Ovary (tissue), 9 donors: Measurements from ENCODE around the gene TWNK. TPM values are rescaled to one million over a fixed set of nuclear protein-coding genes. Genes with fewer than 3 reads are reported as not detected.

Experiments
- DNase-seq, 5 donors: peaks; one replicate each; pipeline ENCODE4 v3.0.0-alpha.2; 2019 to 2020
- H3K27ac ChIP-seq, 2 donors: fragments of 200-600 bp; one replicate each; pipeline versions ENCODE4 v1.5.1 to v1.8.0; 2019 to 2022
- H3K27me3 ChIP-seq: fragments of 200-600 bp; one replicate; pipeline ENCODE4 v1.8.0; 2022
- H3K36me3 ChIP-seq: fragments of 200-600 bp; sonication (generic); one replicate; pipeline ENCODE4 v1.5.1; 2019
- H3K4me1 ChIP-seq: one replicate; pipeline ENCODE4 v1.8.1; 2013; ENCODE audit warnings: mild to moderate bottlenecking, moderate library complexity; ENCODE audit not compliant: insufficient read depth
- H3K4me3 ChIP-seq: fragments of 200-600 bp; sonication (generic); one replicate; pipeline ENCODE4 v1.5.1; 2017
- H3K9me3 ChIP-seq, 2 donors: fragments of 200-600 bp in 1 of 2; sonication (generic) in 1 of 2; one replicate each; pipeline versions ENCODE4 v1.5.1 to v1.8.1; 2013 to 2019; ENCODE audit warnings: mild to moderate bottlenecking in 1 of 2, moderate library complexity in 1 of 2
- EP300 ChIP-seq: sonication (generic); formaldehyde crosslinking; IDR thresholded peaks from one replicate; pipeline ENCODE4 v1.6.1; 2017; ENCODE audit warnings: antibody characterized with exemption
- POLR2A ChIP-seq: fragments of 450-650 bp; IDR thresholded peaks from one replicate; pipeline ENCODE4 v1.6.1; 2017; ENCODE audit warnings: antibody characterized with exemption, mild to moderate bottlenecking, moderate library complexity
- WGBS, 3 donors: extraction: QIAGEN DNeasy Blood & Tissue Kit in 1 of 3; methylation state at CpG; one replicate each; pipeline versions ENCODE4 v1.1.5 to v1.1.7; 2013 to 2017; 5-methylcytosine and 5-hydroxymethylcytosine counted together
- intact Hi-C, 4 donors: fragments of 100-400 bp; cut with DNase I; formaldehyde crosslinking; loops; one replicate each; pipeline versions ENCODE4 v1.11.0 to v1.15.1; 2022 to 2023
- polyA plus RNA-seq, 2 donors: library from polyadenylated mRNA; stranded (reverse); fragments of 200-250 nt in 1 of 2; fragments of 350-450 nt in 1 of 2; fragmentation: Illumina TruSeq in 1 of 2; extraction: RNeasy Lipid Tissue Mini Kit (QIAGEN cat#74804) in 1 of 2; gene quantifications; one replicate each; pipeline ENCODE4 v1.2.3, GENCODE V29; 2013 to 2014
- total RNA-seq, 7 donors: library from RNA; depleted of rRNA in 2 of 7; stranded (reverse); fragments of >200 nt in 2 of 7; fragmentation: NEBNext Ultra II Directional in 3 of 7; extraction: Animal tissue kit (Norgen Biotek cat#: 25700) in 3 of 7; gene quantifications; one replicate each; pipeline versions ENCODE4 v1.1.0 to v1.2.4, GENCODE V29; 2016 to 2023
- TF ChIP-seq, protein P1 (sequence below), 3 donors: fragments of 450-650 bp in 2 of 3; fragments of 200-600 bp in 1 of 3; IDR thresholded peaks; one replicate each; pipeline versions ENCODE4 v1.5.1 to v1.8.0; 2016 to 2022; ENCODE audit warnings: antibody characterized with exemption in 3 of 3, mild to moderate bottlenecking in 1 of 3
- donor health status: DM: no; HTN: no; CAD: no; lungs with moderate emphysema.
- donor health status: DM: no; HTN: no; CAD: no.
- donor health status: Bipolar disorder and iron deficiency.
- donor health status: DM: yes; HTN: yes; CAD: no.
- donor health status: DM: no; HTN: no; CAD: no.
- donor health status: DM: yes; HTN: yes; CAD: no.

TWNK gene
- total and polyA plus RNA-seq, 9 donors = 2.4 to 13.9 (median 10.7) TPM

DNA sequence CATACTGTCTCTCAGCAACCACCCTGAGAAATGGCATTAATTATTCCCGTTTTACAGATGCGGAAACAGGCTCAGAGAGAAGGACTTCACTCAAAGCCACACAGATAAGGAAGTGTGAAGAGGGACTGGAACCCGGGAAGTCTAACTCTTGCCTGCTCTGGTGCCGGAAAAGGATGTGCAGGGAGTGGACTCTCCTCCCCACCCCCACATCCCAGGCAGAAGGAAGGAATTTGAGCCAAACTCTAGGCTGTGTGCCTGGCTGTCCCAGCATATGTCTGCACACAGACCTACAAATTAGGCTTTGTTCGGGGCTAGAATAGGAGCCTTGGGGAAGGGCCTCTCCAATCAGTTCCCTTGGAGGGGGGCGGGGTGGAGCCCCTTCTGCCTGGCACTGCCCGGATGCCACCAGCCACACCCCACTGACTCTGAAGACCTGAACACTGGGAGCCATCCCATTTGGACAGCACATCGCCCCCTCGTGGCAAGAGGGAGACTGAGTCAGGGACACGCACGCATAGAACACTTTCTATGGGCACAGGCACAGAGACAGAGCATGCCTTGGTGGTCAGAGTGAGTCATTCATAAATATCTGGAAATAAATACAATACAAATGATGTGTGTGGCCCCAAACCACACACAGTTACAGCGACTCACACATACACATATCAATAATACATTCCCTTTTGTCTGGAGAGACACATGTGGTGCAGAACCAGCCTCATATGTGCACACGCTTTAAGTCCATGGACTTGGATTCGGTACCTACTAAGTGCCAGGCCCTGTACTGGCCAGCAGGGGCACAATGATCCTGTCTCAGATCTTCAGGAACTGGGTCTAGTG lies 25.4 kb downstream of the TWNK start:
- WGBS, 3 donors = 14 to 15% (median 15%) methylated on average over 14 of the region's 14 CpGs
- intact Hi-C loops = loop anchor here (2.0 kb wide), 1 partner anchor 18 kb away; no protein-coding TSS in a partner anchor
- Histone ChIP-seq H3K27me3 (no peaks in the 10 kb centered on the region), H3K27ac (no peak overlapping the region), H3K36me3 (no peaks in the 10 kb centered on the region), H3K4me1 (peaks cover 11% of the 10 kb centered on the region), H3K4me3 (no peak overlapping the region), H3K9me3 (no peaks in the 10 kb centered on the region)
- no peak for TF ChIP-seq EP300
- TF ChIP-seq, protein P1, sequence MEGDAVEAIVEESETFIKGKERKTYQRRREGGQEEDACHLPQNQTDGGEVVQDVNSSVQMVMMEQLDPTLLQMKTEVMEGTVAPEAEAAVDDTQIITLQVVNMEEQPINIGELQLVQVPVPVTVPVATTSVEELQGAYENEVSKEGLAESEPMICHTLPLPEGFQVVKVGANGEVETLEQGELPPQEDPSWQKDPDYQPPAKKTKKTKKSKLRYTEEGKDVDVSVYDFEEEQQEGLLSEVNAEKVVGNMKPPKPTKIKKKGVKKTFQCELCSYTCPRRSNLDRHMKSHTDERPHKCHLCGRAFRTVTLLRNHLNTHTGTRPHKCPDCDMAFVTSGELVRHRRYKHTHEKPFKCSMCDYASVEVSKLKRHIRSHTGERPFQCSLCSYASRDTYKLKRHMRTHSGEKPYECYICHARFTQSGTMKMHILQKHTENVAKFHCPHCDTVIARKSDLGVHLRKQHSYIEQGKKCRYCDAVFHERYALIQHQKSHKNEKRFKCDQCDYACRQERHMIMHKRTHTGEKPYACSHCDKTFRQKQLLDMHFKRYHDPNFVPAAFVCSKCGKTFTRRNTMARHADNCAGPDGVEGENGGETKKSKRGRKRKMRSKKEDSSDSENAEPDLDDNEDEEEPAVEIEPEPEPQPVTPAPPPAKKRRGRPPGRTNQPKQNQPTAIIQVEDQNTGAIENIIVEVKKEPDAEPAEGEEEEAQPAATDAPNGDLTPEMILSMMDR (IDR thresholded peaks at IDR 0.05) = peak; percentile 91 to 92 (median 92)
- DNase-seq = peak; percentile 85 to 91 (median 89)

DNA sequence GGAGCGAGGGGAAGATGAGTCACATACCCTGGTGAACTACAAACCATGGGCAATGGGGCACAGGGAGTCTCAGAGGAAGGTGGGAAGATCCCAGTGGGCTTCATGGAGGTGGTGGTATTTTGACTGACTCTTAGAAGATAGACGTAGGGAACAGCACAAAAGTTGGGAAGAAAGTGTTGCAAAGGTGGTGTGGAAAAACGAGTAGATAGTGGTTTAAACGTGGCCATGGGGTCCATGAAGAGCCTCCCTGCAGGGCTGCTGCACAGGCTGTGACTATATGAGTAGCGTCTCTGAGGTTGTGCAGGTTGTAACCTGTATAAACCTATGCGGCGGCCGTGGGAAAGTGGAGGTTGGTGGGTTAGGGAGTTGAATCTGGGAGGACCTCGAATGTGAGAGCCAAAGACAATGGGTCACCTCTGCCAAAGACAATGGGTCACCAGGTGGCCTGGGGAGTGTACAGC lies 26.1 kb downstream of the TWNK start:
- Histone ChIP-seq H3K4me1 (peaks cover 4% of the 10 kb centered on the region), H3K4me3 (no peak overlapping the region), H3K36me3 (no peaks in the 10 kb centered on the region), H3K9me3 (no peaks in the 10 kb centered on the region), H3K27me3 (no peaks in the 10 kb centered on the region), H3K27ac (no peak overlapping the region)
- TF ChIP-seq EP300 = no peak
- no peak for TF ChIP-seq POLR2A
- TF ChIP-seq, protein P1 (IDR thresholded peaks at IDR 0.05) = no peak
- intact Hi-C loops = loop anchor here (2.0 kb wide), 1 partner anchor 19 kb away; no protein-coding TSS in a partner anchor
- WGBS, 3 donors = 40 to 51% (median 41%) methylated on average over 9 of the region's 9 CpGs
- DNase-seq = peak in 1 of 5 donors; percentile 31

DNA sequence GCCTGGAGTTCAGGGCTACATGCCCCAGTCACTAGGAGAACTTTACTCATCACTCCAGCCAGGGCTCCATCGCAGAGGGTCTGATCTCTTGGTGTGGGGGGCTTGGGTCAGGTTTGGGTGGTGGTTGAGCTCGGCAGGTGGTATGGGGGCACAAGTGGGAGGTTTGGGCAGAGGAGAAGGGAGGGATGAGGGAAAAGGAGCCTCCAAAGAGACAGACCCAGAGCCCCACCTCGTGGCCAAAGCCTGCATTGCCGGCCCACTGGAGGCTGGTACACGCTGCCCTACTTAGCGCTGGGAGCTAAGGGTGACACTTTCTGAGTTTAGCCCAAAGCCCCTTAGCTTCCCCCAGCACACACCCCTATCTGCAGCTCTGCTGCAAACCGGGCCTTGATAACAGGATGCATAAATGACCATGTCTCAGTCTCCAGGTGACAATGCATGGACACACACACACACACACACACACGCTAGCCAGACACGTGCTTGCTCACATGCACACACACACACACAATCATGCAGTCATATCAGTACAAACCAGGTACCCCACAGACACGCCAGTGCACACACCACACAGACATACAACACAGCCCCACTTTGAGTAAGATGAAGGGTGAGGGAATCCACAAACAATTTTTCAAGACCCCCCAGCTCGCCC lies 27.0 kb downstream of the TWNK start:
- Histone ChIP-seq H3K4me3 (no peak overlapping the region), H3K4me1 (peaks cover 3% of the 10 kb centered on the region), H3K27ac (no peak overlapping the region), H3K9me3 (no peaks in the 10 kb centered on the region), H3K27me3 (no peaks in the 10 kb centered on the region), H3K36me3 (no peaks in the 10 kb centered on the region)
- intact Hi-C loops = no loop called here
- WGBS, 3 donors = 16 to 19% (median 16%) methylated on average over 10 to 11 of the region's 11 CpGs
- TF ChIP-seq, protein P1 (IDR thresholded peaks at IDR 0.05) = peak; percentile 67 to 87 (median 82)
- TF ChIP-seq POLR2A (no peak), EP300 (no peak)
- peak; percentile 68 to 91 (median 87) for DNase-seq

GRCh38 chr10:101014966-101015581 lies 27.7 kb downstream of the TWNK start:
- peaks cover 3% of the 10 kb centered on the region for H3K4me1 ChIP-seq
- H3K27me3 ChIP-seq = no peaks in the 10 kb centered on the region
- no peaks in the 10 kb centered on the region for H3K36me3 ChIP-seq
- H3K4me3 ChIP-seq = no peak overlapping the region
- intact Hi-C loops = no loop called here
- TF ChIP-seq EP300 = no peak
- TF ChIP-seq, protein P1 (IDR thresholded peaks at IDR 0.05) = no peak
- no peak for TF ChIP-seq POLR2A
- no peaks in the 10 kb centered on the region for H3K9me3 ChIP-seq
- 30 to 44% (median 37%) methylated on average over 7 of the region's 7 CpGs for WGBS, 3 donors
- no peak overlapping the region for H3K27ac ChIP-seq
- no peak for DNase-seq
